ENCODE data around the gene PRXL2A.
"Not testable (repeated sequence)": the region's sequence is repeated elsewhere in the genome, so short reads cannot be mapped to it uniquely, and the experiment has no call there.

PRXL2A gene, protein sequence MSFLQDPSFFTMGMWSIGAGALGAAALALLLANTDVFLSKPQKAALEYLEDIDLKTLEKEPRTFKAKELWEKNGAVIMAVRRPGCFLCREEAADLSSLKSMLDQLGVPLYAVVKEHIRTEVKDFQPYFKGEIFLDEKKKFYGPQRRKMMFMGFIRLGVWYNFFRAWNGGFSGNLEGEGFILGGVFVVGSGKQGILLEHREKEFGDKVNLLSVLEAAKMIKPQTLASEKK

DNA sequence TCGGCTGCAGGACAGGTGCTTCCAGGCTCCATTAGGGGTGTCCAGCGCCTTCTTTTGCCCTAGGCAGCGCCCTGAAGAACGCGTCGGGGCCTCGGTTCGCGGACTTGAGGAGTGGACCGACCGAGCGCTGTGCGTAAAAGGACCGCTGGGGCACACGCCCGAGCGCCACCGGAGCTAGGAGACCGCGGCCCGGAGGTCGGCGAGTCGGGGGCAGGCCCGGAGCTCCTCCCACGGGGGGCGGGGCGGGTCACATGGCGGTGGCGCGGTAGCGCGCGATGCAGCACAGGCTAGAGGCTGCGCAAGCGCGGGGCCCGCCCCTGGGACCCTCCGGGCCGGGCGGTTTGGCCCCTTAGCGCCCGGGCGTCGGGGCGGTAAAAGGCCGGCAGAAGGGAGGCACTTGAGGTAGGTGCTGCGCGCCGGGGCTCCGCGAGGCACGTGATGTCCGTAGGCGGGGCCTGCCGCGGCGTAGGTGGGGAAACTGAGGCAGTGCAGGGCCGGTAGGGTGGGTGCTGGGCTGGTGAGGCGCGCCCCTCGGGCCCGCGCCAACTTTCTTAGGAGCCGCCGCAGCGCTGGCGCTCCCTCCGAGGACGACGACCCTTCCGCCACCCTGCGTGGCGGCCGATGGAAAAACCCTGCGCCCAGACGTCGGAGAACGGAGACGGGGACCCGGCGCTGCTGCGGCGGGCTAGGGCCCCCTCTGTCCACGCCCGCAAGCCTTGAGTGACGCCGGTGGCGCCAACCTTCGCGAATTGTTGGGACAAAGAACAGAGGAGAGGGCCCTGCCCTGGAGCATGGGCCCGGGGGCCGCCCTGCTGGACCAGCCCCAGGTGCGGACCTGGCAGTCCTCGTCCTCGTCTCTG is at the start of gene PRXL2A:
Gene PRXL2A, plus strand, starts transcription at position 310 of the 860 bp plus-strand sequence. CDS start 11,917 bp downstream, outside the sequence.
- peak; percentile 82 for DNase-seq (ENCODE audit: low read depth)

DNA sequence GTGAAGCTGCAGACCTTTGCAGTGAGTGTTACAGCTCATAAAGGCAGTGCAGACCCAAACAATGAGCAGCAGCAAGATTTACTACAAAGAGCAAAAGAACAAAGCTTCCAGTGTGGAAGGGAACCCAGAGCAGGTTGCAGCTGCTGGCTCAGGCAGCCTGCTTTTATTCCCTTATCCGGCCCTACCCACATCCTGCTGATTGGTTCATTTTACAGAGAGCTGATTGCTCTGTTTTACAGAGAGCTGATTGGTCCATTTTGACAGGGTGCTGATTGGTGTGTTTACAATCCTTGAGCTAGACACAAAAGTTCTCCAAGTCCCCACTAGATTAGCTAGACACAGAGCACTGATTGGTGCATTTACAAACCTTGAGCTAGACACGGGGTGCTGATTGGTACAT is 49.4 kb upstream of the PRXL2A start:
- not testable (repeated sequence) for DNase-seq (ENCODE audit: low read depth)

DNA sequence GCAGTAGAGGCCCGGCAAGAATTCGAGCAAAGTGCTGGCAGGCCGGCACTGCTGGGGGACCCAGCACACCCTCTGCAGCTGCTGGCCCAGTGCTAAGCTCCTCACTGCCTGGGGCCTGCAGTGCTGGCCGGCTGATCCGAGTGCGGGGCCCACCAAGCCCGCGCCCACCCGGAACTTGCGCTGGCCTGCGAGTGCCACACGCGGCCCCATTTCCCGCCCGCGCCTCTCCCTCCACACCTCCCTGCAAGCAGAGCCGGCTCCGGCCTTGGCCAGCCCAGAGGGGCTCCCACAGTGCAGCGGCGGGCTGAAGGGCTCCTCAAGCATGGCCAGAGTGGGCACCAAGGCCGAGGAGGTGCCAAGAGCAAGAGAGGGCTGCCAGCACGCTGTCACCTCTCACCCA is 48.7 kb upstream of the PRXL2A start:
- DNase-seq (ENCODE audit: low read depth): no peak

DNA sequence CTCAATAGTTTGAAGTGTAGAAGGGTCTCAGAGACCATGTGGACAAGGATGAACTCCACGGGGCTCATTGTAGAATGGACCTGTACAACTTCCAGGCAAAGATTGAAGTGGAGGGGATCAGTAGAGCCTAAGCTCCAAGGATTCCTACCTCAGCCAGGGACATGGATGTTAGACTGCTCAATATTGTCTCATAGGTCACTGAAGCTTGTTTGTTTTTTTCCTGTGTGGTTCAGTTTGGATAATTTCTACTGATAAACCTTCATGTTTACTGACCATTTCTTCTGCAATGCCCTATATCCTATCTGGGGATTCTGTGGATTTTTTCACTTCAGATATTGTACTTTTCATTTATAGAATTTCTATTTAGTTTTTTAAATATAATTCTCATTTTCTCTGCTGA is 42.8 kb upstream of the PRXL2A start:
- no peak for DNase-seq (ENCODE audit: low read depth)

DNA sequence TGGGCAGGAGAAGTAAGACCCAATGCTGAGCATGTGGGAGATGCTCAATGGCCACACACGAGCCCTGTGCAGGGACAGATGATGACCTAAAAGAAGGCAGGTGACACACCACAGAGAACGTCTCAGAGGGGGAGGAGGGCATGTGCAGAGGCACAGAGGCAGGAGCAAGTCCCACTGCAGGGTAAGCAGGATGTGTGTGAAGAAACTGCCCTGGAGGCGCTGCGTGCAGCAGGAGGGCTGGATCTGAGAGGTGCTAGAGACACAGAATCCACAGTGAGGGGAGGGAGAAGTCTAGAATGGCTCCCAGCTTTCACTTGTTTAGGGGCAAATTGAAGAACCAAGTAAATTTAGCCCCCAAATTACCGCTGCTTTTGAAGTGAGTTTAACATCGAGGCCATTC is 36.9 kb upstream of the PRXL2A start:
- DNase-seq (ENCODE audit: low read depth): no peak

DNA sequence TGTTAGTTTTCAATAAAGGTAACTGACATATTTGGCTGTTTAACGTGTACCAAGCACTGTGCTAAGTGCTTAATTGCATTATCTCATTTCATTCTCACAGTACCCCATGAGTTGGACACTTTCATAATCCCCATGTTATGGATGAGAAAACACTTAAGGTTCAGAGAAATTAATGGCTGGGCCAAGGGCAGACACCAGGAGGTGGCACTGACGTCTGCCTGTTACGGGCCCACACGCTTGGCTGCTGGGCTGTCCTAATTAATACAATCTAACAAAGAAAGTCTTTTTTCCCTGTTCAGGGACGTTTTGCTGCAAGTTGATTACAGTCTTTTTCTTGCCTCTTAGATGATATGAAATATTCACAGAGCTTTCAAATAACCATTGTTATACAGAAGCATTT is 35.7 kb upstream of the PRXL2A start:
- DNase-seq (ENCODE audit: low read depth): no peak

DNA sequence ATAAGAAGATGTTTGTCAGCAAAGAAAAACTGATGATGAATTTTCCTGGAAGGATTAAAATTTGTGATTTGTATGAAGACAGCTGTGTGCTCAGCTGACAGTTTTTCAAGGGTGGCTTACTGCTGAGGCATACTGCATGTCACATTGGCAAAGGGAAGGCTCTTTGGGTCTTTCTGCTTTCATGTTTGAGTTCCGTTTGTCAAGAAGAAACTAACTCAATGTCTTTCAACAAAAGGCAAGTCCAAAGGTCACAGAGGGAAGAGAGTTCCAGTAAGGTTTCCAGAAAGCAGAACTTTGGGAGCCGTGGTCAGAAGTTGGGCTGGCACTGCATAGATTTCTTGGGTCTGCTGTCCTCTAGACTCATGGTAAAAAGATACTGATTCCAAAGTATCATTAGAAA is 34.8 kb upstream of the PRXL2A start:
- DNase-seq (ENCODE audit: low read depth): no peak

DNA sequence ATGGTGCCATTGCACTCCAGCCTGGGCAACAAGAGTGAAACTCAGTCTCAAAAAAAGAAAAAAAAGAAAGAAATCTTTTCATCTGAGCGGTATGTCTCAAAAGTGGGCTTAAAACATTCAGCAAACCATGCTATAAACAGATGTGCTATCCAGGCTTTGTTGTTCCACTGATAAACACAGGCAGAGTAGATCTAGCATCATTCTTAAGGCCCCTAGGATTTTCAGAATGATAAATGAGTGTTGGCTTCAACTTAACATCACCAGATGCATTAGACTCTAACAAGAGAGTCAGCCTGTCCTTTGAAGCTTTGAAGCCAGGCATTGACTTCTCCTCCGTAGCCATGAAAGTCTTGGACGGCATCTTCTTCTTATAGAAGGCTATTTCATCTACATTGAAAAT is 28.6 kb upstream of the PRXL2A start:
- no peak for DNase-seq (ENCODE audit: low read depth)

DNA sequence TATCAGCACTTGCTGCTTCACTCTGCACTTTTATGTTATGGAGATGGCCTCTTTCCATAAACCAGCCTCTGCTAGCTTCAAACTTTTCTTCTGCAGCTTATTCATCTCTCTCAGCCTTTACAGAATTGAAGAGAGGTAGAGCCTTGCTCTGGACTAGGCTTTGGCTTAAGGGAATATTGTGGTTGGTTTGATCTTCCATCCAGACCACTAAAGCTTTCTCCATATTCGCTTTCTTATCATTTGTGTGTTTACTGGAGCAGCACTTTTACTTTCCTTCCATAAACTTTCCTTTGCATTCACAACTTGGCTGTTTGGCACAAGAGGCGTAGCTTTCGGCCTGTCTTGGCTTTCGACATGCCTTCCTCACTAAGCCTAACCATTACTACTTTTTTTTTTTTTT is 28.2 kb upstream of the PRXL2A start:
- DNase-seq (ENCODE audit: low read depth): no peak

DNA sequence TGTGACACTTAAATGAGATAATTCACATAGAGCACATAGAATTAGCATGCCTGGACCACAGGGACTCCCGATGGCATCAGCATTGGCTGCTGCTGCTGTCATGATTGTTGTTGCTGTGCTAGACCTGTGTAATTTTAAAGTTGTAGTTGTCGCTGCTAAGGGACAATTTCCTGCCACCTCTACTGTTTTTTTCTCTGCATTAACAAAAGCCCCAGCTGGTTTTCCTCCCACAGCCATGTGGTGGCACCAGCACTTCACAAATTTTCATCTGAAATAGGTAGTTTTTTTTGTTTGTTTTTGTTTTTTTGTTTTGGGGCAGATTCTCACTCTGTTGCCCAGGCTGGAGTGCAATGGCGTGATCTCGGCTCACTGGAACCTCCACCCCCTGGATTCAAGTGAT is 25.4 kb upstream of the PRXL2A start:
- peak; percentile 19 for DNase-seq (ENCODE audit: low read depth)

DNA sequence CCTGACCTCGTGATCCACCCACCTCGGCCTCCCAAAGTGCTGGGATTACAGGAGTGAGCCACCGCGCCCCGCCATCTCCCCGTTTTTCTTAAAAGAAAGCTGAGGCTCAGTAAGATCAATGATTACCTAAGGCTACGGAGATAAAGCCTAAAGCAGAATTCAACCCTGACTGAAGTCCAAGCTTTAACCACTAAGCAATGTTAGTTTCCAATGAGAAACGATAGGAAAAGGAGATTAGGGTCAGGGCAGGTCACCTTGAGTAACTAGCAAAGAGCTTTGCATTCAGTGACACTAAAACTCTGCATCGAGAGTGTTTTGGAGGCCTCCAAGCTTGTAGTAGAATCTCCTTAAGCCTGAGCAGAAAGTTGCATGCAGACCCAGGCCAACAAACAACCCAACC is 17.6 kb upstream of the PRXL2A start:
- DNase-seq (ENCODE audit: low read depth): no peak

DNA sequence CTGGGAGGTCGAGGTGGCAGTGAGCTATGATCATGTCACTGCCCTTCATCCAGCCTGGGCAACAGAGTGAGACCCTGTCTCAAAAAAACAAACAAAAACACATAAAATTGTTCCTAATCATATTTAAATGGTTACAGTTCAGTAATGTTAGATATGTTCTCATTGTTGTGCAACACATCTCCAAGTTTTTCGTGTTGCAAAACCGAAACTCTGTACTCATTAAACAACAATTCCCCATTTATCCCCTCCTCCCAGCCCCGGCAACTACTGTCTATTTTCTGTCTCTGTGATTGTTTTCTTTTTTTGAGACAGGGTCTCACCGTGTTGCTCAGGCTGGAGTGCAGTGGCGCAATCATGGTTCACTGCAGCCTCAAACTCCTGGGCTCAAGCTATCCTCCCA is 16.1 kb upstream of the PRXL2A start:
- no peak for DNase-seq (ENCODE audit: low read depth)

DNA sequence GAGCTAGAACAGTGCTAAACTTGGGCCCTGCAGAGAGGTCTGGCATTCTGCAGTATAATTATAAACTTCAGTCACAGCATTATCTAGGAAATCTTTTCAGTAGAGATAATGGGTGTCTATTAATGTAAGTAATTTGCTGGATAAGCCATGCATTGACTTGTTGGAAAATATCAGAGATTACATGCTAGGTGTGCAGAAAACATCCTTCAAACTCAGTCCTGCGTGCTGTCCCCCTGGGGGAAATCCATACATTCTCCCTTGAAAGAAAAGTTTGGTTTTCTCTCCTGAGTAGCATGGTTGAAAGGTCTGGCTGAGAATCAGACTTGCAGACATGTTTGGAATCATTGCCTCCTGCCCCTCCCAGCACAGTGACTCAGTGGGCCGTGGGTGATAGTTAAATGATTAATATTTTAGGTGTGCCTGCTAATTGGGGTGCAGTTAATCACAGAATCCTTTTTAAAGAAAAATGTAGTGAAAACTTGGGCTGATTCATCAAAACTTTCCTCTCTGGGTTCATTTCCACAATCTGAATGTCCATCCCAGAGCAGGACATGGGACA is 13.9 kb upstream of the PRXL2A start:
- DNase-seq (ENCODE audit: low read depth): no peak

DNA sequence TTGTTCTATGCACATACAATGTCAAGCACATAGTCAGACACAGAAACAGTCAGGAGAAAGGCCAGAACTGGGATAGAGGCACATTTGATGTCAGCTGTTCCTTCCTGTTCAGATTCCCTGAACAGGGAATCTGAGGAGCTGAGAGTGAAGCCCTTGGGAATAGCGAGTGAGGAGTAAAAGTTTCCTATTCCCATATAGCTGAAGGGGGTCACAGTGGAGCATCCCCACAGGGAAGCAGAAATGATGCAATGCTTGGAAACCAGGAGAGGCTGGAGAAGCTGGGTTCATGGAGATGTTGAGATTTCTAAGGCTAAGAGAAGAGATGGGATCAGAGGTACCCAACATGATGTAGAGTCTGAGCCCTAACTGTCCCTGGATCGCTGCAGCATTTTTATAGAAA is 11.3 kb upstream of the PRXL2A start:
- no peak for DNase-seq (ENCODE audit: low read depth)

DNA sequence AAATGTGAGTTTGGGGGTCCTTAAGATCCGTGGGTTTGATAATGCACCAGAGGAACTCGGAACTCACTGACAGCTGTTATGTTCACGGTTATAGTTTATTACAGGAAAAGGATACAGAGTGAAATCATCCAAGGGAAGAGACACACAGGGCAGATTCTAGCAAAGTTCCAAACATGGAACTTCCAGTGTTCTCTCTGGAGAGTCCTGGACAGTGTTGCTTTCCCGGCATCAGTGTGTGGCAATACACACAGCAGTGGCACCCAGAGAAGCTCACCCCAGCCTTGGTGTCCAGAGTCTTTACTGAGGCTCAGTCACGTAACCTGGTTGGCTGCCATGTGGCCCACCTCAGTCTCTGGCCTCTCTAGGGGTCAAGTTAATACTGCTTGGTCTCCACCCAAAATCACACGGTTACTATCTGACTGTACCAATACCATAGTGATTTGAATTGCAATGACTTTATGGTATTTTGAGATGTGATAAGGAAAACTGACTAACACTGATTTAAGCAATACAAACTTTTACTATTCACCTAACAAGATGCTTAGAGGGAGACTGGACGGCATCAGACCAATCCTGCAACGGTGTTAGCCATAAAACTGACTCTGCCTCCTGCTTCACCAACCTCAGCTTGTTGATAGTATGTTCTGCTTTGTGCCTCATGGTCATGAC is 8.1 kb upstream of the PRXL2A start:
- no peak for DNase-seq (ENCODE audit: low read depth)

DNA sequence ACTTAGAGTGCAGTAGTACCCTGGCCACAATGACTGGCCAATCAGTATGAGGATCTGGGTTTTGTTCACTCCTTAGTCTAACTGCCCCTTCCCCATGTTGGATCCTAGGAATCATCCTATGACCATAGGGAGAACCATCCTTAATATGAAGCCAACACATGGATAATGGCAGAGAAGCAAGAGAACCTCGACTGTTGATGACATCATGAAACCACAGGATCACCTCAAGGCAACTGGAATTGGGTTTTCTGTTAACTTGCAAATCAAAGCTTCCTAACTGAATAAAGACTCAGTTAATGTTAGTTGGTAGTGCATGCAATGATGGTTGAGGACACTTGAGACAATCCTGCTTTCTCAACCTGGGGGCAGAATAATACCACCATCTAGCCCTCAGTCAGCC is 3.3 kb upstream of the PRXL2A start:
- no peak for DNase-seq (ENCODE audit: low read depth)

DNA sequence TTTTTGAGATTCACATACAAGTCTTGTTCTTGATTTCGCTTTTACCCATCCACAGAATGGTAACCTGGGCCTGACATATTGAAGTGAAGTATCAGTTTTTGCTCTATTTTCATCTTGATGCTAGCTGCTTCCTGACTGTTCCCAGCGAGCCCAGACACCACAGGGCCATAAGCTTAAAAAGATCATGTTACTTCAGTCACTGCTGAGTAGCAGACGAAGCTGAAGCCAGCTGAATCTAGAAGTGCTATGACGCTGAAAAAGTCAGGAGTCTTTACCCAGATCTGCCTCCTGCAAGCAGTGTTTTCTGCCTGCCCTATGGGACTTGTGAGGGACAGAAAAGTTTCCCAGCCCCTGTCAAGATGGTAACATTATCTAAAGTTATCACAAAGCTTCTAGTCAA is 2.7 kb upstream of the PRXL2A start:
- no peak for DNase-seq (ENCODE audit: low read depth)

DNA sequence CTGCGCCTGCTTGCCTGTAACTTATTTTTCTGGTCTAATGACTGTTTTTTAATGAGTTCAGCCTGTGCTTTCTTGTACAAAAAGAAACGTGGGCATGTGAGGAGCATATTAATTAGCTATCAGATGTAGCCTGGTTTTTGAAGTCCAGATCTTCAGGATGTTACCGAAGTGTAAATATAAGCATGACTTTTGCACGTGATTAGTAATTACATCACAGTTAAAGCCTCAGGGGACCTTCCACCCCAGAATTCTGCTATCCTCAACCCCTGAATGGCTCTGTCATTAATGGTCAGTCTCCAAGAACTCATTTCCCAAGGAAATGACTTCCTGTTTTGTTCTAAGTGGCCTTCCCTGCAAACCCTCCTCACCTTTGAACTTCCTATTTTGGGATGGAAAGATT is 2.1 kb upstream of the PRXL2A start:
- no peak for DNase-seq (ENCODE audit: low read depth)

DNA sequence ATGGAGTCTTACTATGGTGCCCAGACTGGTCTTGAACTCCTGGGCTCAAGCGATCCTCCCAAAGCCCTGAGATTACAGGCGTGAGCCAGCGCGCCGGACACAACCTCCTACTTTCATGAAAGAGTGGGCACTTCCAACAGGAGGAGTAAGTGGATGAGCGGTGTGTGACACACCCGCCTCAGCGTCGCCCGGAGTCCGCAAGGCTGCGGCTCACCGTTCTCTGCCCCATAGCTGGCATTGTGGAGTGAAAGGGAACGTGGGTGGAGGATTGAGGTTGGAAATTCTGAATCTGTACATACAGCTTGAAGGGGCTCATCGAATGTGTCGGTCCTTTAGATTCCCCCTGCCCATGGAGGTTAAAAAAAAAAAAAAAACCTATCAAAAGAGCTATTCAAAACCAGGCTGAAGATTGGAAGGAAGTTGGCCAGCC is 524 bp upstream of the PRXL2A start:
- DNase-seq (ENCODE audit: low read depth): peak; percentile 48

DNA sequence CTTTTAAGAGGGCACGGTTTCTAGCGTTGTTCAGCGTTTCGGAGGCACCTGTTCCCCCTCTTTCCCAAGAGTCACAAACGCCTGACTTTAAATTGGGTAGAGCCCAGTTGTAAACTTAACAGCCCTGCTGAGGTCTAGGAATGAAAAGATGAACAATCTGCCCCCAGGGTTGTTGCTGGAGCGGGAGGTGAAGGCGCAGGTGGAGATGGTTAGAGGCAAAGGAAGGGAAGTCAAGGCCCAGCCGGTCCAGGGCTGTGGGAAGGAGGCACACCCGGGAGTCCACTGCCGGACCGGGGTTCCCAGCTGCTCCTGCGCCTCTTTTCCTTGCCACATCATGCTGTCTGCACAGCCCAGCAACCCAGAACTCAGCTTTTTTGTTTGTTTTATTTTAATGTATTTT is 770 bp downstream of the PRXL2A start:
- no peak for DNase-seq (ENCODE audit: low read depth)

DNA sequence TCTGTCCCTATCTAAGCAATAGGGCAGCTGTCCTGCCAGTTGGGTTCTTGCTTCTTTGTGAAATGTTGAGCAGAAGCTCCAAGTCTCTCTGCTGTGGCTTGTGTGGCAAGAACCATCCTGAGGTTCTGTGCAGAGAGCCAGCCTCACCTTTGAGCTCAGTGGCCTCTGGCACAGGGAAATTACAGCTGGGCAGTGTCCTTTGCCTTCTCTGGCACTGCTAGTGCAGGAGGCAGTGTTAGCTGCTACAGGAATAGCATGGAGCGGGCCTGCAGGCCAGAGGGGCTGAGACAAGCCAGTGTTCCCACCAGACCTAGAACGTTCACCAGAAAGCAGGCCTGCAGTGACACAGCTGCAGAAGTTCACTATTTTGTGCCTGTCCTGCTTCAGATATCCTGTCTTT is 1.8 kb downstream of the PRXL2A start:
- no peak for DNase-seq (ENCODE audit: low read depth)

DNA sequence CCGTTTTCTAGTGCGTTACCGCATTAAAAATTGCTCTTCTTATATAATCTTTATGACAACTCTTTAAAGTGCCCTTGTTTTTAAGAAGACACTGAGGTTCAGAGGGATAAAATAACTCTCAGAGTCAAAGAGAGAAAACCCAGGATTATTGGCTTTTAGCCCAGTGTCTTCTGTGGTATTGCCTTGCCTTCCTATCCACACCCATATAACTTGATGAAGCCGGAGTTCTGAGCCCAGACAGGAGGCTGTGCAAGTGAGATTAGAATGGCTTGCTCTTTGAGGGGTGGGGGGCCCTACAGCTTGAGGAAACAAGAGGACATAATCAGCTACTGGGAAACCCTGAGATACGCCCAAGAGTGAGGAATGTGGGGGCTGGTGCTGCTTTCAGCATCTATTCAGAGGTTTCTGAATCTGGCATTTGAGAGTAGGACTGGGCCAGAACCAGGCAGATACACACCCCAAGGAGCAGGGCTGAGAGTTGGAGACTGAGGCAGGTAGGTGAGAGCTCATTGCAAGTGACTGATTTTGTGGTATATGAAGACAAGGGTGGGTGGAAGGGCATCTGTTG is 2.3 kb downstream of the PRXL2A start:
- DNase-seq (ENCODE audit: low read depth): no peak

DNA sequence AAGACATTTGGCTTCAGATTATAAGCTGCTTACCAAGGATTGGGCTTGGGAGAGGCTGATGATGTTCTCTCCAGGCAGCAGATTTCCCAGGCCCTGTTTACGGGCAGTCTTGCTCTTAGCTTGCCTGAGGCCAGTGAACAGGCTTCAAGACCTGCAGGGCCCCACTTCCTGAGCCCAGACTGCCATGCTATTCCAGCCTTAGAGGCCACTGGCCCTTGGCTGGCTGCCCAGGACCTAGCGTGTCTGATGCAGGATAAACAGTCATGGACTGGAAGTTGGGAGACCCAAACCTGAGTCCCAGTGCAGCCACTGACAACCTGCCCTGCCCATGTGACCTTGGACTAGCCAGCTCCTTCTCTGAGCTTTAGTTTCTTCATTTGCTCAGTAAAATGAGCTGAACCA is 2.9 kb downstream of the PRXL2A start:
- DNase-seq (ENCODE audit: low read depth): no peak
